C4-2B (cell line): ENCODE measurements around the gene ZNF75A.

Experiments used
- H3K27ac ChIP-seq: fragments of 450-650 bp; 2 replicates; pipeline ENCODE4 v1.5.1; 2017
- CTCF ChIP-seq: fragments of 450-650 bp; conservative IDR thresholded peaks from 2 replicates; pipeline ENCODE4 v1.5.1; 2017; ENCODE audit warnings: mild to moderate bottlenecking
- ZFX ChIP-seq: fragments of 450-650 bp; IDR thresholded peaks from 2 replicates; pipeline ENCODE4 v1.6.1; 2017

The ZNF75A gene

DNA sequence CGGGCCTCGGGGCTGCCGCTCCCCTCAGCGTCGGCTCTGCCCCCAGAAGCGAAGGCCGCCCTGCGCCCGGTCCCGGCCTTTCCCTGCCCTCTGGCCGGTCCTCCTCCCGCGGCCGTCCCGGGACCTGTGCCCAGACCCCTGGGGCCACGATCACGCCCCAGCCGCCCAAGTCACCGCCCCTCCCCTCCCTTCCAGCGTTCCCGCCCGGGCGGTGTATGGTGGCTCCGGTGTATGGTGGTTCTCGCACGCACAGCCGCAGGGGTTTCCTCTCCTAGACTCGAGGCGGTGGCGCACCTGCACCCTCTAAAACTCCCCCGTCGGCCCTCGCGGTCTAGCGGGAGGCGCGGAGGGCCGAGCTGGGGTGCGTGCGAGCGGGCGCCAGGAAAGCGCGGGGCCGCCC, 10.1 kb upstream of the ZNF75A start:
- TF ChIP-seq ZFX (no peak), CTCF (no peak)
- H3K27ac ChIP-seq = no peak overlapping the region

DNA sequence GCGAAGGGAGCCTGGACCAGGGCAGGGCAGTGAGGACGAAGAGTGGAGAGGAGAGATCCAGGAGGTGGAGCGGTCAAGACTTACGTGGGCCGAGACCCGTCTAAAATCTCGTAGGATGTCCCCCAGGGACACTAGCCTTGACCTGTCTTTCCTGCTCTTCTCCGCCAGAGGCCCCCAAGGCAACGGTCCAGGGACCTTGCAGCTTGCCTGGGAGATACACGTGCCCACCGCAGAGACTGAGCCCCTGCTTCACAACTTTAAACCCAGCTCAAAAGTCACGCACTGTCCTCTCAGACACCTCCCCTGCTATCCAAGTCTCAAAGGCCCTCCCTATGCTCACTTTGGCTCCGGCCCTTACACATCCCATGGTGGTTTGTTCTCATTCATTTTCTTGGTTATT, 9.5 kb upstream of the ZNF75A start:
- no peak for TF ChIP-seq ZFX
- no peak for TF ChIP-seq CTCF

DNA sequence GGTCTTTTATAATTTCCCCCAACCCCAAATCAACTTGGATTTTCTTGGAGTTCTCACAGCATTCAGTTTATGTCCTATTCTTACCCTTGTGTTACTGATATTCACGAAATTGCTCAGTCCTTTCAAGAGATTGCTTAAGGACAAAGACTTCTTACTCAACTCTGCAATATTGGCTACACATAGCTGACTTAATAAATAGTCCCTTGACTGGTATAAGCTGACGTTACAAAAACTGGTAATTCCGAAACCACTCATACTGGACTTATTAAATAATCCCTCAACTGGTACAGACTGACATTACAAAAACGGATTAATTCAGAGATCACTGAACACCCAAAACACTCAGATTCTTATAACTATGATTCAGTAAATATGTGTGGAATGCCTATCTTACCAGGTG, 927 bp upstream of the ZNF75A start:
- H3K27ac ChIP-seq = no peak overlapping the region

More for the DNA sequence above, 9.5 kb upstream of the ZNF75A start:
- no peak overlapping the region for H3K27ac ChIP-seq

GRCh38 chr16:3306078-3306477, 781 bp downstream of the ZNF75A start:
- peak overlapping the region; percentile 84 for H3K27ac ChIP-seq
- TF ChIP-seq CTCF = no peak
- no peak for TF ChIP-seq ZFX

More for the DNA sequence above, 927 bp upstream of the ZNF75A start:
- no peak for TF ChIP-seq ZFX
- TF ChIP-seq CTCF = no peak

GRCh38 chr16:3311496-3311895, 6.2 kb downstream of the ZNF75A start:
- no peak overlapping the region for H3K27ac ChIP-seq
- TF ChIP-seq CTCF = no peak
- no peak for TF ChIP-seq ZFX

GRCh38 chr16:3317315-3317999, 12.2 kb downstream of the ZNF75A start:
- TF ChIP-seq CTCF (no peak), ZFX (no peak)

DNA sequence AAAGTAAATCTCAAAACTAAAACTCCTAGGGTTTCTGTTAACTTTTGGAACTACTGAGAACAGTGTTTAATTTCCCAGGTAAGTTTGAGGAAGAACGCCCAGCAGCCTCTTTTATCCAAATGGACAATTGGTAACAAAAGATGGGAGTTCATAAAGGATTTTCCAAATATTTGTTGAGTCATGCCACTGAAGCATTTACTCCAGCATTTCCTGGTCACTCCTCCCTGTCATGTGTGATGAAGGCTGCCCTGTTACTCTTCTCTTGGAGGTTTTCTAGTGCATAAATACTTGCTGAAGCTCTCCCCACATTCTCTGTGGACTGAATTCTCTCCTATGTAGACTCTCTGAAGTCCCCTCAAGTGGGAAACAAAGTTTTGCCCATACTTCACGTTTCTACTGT, 16.5 kb downstream of the ZNF75A start:
- no peak overlapping the region for H3K27ac ChIP-seq
- TF ChIP-seq ZFX (no peak), CTCF (no peak)

More at GRCh38 chr16:3317315-3317999, 12.2 kb downstream of the ZNF75A start:
- H3K27ac ChIP-seq = no peak overlapping the region
